Peyer's patch (tissue), 4 donors: ENCODE results near the gene LNX2. TPM values are rescaled to one million over a fixed set of nuclear protein-coding genes. Genes with fewer than 3 reads are reported as not detected.
A peak's percentile ranks its signal among the peaks of the same experiment; 100 is the strongest.

ENCODE experiments used
- DNase-seq, 3 donors: peaks; one replicate each; pipeline ENCODE4 v3.0.0-alpha.2; 2017 to 2019
- H3K27ac ChIP-seq, 4 donors: fragments of 200-600 bp; sonication (generic); one replicate each; pipeline ENCODE4 v1.5.1; 2016 to 2019
- H3K27me3 ChIP-seq, 2 donors: fragments of 200-600 bp; sonication (generic); one replicate each; pipeline ENCODE4 v1.5.1; 2019
- H3K36me3 ChIP-seq, 3 donors: fragments of 200-600 bp; sonication (generic); one replicate each; pipeline ENCODE4 v1.5.1; 2016 to 2019
- H3K4me1 ChIP-seq, 4 donors: fragments of 200-600 bp; sonication (generic); one replicate each; pipeline ENCODE4 v1.5.1; 2016 to 2019
- H3K4me3 ChIP-seq, 4 donors: fragments of 200-600 bp; sonication (generic); 1 replicate in 3 of 4; 2 replicates in 1 of 4; pipeline ENCODE4 v1.5.1; 2016 to 2019; ENCODE audit warnings: mild to moderate bottlenecking in 1 of 4
- H3K9me3 ChIP-seq, 4 donors: fragments of 200-600 bp; sonication (generic); one replicate each; pipeline ENCODE4 v1.5.1; 2016 to 2019; ENCODE audit warnings: mild to moderate bottlenecking in 1 of 4
- POLR2A ChIP-seq, 2 donors: fragments of 450-650 bp; IDR thresholded peaks; one replicate each; pipeline ENCODE4 v1.5.1; 2017; ENCODE audit warnings: antibody characterized with exemption in 2 of 2, mild to moderate bottlenecking in 2 of 2, moderate library complexity in 2 of 2
- total RNA-seq, 4 donors: library from RNA; depleted of rRNA; stranded (reverse); fragments of >200 nt; gene quantifications; one replicate each; pipeline ENCODE4 v1.1.0, GENCODE V29; 2016
- TF ChIP-seq, protein P1 (sequence below), 6 experiments: fragments of 450-650 bp in 4 of 6; fragments of 200-600 bp in 2 of 6; sonication (generic) in 1 of 6; IDR thresholded peaks; one replicate each; pipeline ENCODE4 v1.5.1; 2017 to 2019; ENCODE audit warnings: antibody characterized with exemption in 6 of 6, mild to moderate bottlenecking in 3 of 6, moderate library complexity in 1 of 6

LNX2 gene
- total RNA-seq, 4 donors from 2014 or later: 12.4 to 39.6 (median 25.6) TPM

DNA sequence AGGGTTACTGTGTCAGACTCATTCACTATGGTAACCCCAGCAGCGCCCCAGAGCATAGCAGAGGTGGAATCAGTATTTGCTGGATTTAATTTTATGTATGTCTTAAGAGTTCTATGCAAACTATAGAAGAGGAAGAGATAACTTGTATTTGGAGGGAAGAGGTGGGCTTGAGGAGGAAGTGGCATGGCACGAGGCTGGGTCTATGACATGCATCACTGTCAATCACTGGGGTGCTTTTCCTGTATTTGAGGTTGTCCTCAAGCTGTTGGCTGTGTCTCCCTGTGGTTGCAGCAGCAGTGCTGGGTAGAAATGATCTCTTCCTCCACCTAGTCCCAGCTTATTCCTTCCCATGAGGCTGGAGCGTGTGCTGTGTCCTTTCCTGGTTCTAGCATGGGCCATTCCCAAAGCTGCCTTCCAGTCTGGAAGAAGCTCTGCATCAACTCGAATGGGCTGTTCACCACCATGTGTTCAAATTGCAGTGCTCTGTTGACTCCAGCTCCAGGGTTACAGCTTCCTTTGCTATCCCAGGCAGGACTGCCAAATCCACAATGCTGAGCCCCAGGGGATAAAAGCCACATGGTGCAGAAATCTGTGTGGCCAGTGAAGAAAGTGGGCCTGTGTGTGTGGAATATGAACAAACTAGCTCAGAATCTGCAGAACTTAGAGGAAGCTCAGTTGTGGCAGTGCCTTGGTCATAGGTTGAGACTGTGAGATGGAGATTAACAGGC, 96.8 kb downstream of the LNX2 start:
- peak in 1 of 3 donors; percentile 28 for DNase-seq
- H3K27ac ChIP-seq: no peak overlapping the region
- peaks cover 0 to 6% (median 0%) of the 10 kb centered on the region in 4 donors for H3K4me1 ChIP-seq
- no peaks in the 10 kb centered on the region for H3K27me3 ChIP-seq
- H3K36me3 ChIP-seq: no peaks in the 10 kb centered on the region
- H3K9me3 ChIP-seq: no peaks in the 10 kb centered on the region
- H3K4me3 ChIP-seq: no peak overlapping the region
- no peak for TF ChIP-seq POLR2A (IDR thresholded peaks at IDR 0.05)
- TF ChIP-seq, protein P1, sequence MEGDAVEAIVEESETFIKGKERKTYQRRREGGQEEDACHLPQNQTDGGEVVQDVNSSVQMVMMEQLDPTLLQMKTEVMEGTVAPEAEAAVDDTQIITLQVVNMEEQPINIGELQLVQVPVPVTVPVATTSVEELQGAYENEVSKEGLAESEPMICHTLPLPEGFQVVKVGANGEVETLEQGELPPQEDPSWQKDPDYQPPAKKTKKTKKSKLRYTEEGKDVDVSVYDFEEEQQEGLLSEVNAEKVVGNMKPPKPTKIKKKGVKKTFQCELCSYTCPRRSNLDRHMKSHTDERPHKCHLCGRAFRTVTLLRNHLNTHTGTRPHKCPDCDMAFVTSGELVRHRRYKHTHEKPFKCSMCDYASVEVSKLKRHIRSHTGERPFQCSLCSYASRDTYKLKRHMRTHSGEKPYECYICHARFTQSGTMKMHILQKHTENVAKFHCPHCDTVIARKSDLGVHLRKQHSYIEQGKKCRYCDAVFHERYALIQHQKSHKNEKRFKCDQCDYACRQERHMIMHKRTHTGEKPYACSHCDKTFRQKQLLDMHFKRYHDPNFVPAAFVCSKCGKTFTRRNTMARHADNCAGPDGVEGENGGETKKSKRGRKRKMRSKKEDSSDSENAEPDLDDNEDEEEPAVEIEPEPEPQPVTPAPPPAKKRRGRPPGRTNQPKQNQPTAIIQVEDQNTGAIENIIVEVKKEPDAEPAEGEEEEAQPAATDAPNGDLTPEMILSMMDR (IDR thresholded peaks at IDR 0.05): no peak

DNA sequence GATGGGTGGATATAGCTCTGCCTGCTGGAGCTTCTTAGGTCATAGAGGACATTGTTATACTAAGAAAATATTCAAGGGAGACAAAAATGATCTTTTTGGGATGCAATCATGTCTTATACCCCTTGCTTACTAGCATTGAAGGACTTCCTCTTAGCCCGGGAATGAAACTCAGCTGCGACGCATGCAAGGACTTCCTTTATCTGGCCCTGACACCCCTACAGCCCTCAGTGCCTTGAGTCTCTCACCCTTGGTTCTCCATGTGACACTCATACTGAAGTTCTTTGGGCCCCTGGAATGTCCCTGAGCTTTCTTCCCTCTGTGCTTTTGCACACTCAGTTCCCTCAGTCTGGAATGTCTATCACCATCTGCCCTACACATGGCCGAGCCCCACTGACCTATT, 97.5 kb downstream of the LNX2 start:
- Histone ChIP-seq H3K4me3 (no peak overlapping the region), H3K36me3 (no peaks in the 10 kb centered on the region), H3K27me3 (no peaks in the 10 kb centered on the region), H3K4me1 (peaks cover 0 to 6% (median 0%) of the 10 kb centered on the region in 4 donors), H3K27ac (no peak overlapping the region), H3K9me3 (no peaks in the 10 kb centered on the region)
- no peak for TF ChIP-seq POLR2A (IDR thresholded peaks at IDR 0.05)
- TF ChIP-seq, protein P1 (IDR thresholded peaks at IDR 0.05): no peak
- DNase-seq: no peak

DNA sequence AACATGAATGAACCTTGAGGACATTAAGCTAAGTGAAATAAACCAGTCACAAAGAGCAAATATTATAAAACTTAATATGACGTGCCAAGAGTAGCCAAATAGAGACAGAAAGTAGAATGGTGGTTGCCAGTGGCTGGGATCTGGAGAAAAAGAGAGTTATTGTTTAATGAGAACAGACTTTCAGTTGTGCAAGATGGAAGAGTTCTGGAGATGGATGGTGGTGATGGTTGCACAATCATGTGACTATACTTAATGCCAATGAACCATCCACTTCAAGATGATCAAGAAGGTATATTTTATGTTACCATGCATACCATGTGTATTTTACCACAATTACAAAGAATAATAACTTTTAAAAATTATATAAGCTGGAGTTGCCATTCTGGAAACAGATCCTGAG, 104.2 kb downstream of the LNX2 start:
- Histone ChIP-seq H3K9me3 (no peaks in the 10 kb centered on the region), H3K4me1 (no peaks in the 10 kb centered on the region), H3K36me3 (no peaks in the 10 kb centered on the region), H3K4me3 (no peak overlapping the region), H3K27me3 (no peaks in the 10 kb centered on the region), H3K27ac (no peak overlapping the region)
- TF ChIP-seq, protein P1 (IDR thresholded peaks at IDR 0.05): no peak
- no peak for DNase-seq

DNA sequence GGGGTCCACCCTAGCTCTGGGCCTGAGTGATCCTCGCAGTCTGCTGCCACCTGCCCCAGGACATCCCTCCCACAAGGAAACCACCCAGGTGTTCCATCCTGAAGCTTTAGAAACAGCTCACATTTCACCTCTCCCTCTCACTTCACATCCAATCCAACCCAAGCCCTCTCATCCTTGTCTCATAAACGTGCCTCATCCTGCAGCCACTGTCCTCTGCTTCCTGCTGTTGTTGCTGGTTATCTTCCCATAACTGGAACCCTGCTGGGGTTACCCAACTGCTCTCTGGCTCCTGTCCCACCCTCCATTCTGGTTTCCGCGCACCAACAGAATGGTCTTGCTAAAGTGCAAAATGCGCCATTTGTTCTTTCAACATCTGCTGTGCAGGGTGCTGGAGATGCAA, 110.2 kb downstream of the LNX2 start:
- no peak overlapping the region for H3K27ac ChIP-seq

DNA sequence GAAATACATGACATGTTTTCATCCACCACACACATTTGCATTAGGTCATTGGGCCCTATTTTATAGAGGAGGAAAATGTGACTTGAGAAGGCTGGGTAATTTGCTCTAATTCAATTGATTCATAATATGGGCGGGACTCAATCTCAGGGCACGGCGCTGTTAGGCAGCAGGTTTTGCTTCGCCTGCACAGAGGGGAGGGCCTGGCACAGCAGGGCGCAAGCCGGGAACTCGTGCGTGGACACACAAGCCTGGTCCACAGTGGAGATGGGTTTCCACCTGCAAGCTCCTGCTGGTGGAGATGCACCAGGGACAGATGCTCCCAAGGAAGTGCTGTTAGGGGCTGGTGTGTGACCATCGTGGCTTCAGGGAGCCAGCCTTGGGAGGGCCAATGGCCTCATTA, 111.5 kb downstream of the LNX2 start:
- Histone ChIP-seq H3K27ac (no peak overlapping the region), H3K4me1 (no peaks in the 10 kb centered on the region), H3K4me3 (no peak overlapping the region), H3K9me3 (no peaks in the 10 kb centered on the region), H3K36me3 (no peaks in the 10 kb centered on the region), H3K27me3 (no peaks in the 10 kb centered on the region)
- peak in 1 of 3 donors; percentile 31 for DNase-seq
- no peak for TF ChIP-seq POLR2A (IDR thresholded peaks at IDR 0.05)
- TF ChIP-seq, protein P1 (IDR thresholded peaks at IDR 0.05): no peak

More for the DNA sequence above, 110.2 kb downstream of the LNX2 start:
- TF ChIP-seq, protein P1 (IDR thresholded peaks at IDR 0.05): no peak
- TF ChIP-seq POLR2A (IDR thresholded peaks at IDR 0.05): no peak
- Histone ChIP-seq H3K4me1 (no peaks in the 10 kb centered on the region), H3K36me3 (no peaks in the 10 kb centered on the region), H3K9me3 (no peaks in the 10 kb centered on the region), H3K4me3 (no peak overlapping the region), H3K27me3 (no peaks in the 10 kb centered on the region)
- DNase-seq: peak in 1 of 3 donors; percentile 22
